ENCODE measurements around the gene GPR151.

The GPR151 gene

DNA sequence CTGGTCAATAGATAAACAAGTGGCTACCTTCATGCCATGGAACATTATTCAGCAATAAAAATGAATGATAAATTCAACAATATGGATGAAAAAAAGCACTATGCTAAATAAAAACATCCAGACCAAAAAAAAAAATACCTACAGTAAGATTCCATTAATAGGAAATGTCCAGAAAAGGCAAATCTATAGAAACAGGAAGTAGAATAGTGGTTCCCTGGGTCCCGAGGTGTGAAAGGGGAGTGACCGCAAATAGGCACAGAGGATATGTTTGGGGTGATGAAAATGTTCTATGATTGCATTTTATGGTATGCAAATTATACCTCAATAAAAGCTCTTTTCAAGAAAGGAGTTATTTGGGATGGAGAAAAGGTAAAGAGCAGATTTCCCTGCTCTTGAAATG is 3.6 kb upstream of the GPR151 start:
- DNase-seq (ENCODE audit: low spot score), result no peak

DNA sequence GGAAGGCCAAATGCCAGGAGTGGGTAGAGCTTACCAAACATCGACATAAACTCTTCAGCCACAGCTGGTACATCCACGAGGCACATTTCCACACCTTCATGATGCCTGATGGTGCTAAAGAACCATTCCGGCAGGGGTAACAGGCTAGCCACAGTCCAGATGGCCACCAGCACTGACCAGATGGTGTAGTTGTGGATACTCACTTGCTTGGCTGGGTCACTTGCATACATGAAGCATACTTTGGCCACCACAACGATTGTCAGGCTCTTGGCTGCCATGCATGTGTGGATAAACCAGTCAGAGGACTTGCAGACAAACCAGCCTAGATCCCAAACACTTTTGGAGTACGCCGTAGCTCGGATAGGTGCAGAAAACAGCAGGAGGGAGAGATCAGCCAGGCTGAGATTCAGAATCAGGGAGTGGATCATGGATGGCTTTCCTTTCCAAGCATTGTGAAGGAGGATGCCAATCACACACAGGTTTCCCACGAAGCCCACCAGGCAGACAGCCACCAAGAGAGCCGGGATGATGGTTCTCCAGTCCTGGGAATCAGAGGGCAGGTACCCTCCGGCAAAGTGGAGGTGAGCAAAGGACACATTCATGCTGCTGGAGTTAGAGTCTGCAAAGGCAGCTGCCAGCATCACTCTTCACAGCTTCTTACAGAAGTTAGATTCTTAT is 378 bp downstream of the GPR151 start:
- no peak for DNase-seq (ENCODE audit: low spot score)

DNA sequence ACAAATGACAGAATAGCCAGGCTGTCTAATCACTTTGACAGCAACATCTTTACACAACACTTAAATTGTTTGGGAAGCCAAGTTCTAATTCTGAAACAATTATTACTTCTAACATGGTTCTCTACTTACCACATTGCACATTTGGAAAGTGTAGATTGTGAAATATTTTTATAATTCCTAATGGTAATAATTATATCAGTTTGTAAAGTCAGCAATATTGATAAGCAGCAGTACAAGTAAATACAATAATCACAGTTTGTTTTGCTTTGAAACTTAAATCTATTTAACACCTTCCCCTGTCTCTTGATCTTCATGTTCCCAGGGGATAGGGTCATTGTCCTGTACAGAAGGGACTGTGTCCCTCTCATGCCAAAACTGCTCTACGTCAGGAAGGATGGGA is 1.4 kb downstream of the GPR151 start:
- DNase-seq (ENCODE audit: low spot score), result no peak

DNA sequence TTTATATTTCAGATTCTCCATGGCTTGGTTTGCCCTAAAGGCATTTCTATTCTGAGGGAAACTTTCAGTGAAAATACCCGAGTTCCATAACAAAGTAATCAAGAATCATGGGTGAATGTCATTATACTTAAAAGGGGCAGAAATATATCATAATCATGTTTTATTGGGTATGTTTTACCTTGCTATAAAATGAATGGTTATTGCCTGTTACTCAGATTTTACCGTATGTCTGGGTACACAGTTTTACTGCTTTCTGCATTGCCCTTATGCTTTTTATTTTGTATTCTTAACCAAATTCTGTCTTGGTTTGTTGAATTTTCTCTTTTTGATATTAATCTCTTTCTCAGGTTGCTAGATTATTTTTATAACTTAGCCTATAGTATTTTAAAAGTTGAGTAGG is 2.5 kb downstream of the GPR151 start:
- DNase-seq (ENCODE audit: low spot score), result no peak

DNA sequence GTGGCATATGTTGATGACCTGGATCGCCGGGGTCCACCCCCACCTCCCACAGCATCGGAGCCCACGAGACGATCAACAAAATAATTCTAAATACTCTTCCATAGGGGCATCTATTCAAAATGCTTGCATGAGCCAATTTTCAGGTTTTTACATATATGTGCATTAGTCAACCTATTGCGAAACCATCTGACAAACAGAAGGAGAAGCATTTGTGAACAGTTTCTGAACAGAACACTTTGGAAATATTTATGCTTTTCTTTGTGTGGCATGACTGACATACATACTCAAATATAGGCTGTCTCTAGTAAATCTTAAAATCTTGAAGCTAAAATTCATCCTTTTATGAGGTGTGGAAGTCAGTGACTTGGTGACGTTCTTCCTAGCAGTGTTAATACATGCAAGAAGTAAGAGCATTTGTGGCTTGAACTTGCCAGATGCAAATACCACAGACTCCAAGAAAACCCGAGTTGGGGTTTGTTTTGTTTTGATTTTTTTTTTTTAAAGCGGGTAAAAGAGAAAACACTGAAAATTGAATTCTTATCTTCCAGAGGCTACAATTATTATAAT is 5.3 kb downstream of the GPR151 start:
- no peak for DNase-seq (ENCODE audit: low spot score)

DNA sequence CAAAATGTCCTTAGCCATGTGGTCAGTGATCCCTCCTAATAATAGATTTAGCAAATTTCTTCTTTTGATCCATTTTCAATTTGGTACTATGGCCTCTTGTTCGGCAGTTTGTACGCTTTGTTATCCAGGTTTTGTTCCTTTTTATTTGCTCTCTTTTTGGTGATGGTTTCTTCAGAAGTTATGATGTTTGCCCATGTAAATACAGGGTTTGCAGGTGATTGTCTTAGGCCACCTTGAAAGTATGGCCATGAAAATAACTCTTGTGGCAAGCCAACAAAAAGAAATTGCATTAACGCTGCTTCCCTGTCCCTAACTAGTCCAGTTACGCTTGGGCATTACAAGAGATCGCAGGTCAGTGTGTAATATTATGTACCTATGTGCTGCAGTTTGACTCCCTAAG is 8.6 kb downstream of the GPR151 start:
- no peak for DNase-seq (ENCODE audit: low spot score)

DNA sequence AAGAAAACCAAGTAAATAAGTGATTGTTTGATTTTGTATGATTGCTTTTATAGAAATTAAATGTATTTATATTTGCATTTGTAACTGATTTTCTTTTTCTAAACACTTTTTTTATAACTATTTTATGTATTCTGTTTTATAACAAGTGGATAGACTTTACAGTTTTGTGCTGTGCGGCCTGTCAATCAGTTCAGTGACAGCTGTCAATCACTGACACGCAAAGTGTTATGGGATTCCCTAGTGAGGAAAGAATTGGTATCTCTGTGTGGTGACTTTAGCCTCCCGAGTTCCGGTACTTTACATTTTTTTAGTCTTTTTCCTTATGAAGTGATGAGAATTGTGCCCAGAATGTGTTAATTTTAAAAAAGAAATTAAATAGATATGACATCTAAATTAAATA is 16.3 kb downstream of the GPR151 start:
- no peak for DNase-seq (ENCODE audit: low spot score)

DNA sequence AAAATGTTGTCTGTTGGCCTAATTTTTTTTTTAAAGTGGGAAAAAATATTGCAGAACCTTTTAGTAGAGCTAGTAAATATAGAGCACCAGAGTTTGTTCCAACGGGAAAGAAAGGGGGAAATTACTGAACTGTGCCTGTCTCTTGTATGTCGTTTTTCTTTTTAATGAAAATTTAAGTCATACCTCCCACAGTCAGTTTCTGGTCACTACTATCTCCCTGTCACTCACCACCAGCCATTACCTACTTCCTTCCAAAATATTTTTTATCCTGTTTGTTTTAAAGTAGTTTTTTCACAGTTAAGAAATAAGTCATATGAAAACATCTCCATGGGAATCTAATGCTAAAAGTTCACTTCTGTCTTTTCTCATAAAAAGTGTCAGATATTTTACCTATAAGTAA is 21.3 kb downstream of the GPR151 start:
- no peak for DNase-seq (ENCODE audit: low spot score)

DNA sequence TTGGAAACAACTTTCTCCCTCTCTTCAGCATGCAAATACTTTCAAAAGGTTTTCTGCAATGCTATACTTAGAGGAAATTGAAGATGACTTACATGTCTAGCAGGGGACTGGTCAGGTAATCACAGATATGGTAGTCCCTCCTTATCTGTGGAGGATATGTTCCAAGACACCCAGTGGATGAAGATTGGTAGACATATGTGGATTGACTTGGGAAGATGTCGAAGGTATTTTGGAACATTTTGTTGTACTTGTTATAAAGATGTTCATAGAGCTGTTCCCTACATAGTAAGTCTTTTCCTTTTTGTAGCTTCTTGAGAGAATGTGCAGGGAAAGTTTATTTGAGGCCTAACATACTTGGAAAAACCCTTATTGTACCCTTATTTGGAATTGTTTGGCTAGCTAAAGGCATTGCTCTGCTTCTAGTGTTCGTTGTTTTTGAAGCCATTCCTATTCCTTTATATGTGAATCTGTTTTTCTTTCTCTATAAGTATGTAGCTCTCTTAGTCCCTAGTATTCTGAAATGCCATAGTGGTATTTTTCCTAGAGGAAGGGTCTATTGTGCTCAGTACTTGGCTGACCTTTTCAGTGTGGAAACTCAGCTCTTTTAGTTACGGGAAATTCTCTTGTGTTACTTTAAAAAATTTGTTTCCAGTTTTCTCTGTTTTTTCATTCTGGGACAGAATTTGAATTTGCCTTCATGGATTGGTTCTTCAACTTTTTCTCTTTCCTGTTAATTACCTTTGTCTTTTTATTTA is 25.7 kb downstream of the GPR151 start:
- no peak for DNase-seq (ENCODE audit: low spot score)

DNA sequence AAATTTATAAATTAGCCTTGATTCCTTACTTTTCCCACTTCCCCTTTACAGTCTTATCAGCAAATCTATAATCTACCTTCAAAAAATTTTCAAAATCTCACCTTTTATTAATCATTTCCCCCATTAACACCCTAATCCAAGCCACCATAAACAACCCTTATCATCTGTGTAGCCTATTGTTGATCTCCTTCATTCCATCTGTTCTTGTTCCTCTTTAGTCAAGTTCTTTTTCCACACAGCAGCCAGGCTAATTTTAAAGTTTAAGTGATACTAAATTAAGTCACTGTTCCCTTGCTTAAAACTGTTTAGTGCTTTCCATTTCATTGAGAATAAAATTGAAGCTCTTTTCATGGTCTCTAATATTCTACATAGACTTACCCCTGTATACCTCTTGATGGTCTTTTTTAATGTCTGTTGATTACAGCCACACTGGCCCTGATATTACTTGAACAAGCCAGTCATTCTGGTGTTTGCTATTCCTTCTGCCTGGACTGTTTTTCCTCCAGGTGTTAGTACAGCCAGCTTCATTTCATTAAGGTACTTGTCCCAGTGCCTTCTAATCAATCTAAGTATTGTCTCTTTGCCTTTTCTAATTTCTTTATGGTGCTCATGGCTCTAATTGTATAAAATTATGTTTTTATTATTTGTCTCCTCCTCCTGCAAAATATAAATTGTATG is 31.1 kb downstream of the GPR151 start:
- no peak for DNase-seq (ENCODE audit: low spot score)

DNA sequence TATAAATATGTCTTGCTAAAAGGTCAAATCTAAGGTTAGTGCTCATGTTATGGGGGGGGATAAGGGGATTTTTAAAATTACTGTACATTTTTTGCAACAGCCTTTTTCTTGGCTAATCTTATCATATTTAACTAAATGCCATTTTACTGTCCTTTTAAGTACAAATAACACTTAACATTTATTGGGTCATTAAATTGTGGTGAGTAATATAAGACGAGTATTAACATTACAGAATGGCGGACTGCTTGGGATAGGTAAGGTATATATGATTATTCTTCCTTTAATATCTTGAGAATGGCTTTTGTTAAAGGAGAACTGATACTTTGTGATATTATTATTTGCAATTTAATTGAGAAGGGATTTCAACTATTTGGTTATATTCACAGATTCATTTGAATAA is 33.2 kb downstream of the GPR151 start:
- no peak for DNase-seq (ENCODE audit: low spot score)

DNA sequence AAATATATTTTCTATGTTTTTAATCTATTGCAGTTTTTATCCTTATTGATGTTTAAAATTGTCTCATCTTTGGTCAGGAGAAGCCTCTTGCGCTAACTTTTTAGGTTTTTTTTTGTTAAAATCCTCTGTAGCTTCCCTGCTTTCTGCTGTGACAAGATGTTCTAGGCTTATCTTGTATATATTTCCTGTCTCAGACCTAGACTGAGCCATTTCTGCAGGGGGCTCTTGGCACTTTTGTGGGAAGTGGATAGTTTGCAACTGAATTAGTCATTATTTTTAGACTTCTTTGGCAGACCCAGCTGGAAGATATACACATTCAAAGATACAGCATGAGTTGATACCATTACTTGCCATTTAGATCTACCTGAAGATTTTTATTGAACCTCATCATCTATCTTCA is 40.1 kb downstream of the GPR151 start:
- DNase-seq (ENCODE audit: low spot score), result no peak

DNA sequence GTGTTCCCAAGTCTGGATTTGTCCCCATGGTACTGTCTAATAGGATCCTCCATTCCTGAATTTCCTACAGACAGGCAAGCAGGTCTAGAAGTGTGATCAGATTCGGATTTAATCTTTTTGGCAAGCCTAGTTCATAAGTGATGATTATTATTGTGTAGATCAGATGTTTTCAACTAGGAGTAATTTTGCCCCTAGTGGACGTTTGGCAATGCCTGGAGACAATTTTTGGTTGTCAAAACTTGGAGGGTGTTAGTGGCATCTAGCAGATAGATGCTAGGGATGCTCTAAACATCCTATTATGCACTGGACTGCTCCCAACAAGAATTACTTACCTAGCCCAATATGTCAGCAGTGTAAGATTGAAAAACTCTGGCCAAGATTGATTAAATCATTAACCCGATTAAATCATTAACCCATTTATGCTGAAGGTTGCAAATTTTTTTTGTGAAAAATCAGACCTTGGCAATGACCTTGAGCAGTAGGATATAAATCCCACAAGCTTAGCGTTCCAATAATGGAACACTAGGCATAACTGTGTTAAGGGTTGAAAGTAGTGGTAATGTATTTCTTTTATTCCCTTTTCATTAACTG is 40.7 kb downstream of the GPR151 start:
- no peak for DNase-seq (ENCODE audit: low spot score)

DNA sequence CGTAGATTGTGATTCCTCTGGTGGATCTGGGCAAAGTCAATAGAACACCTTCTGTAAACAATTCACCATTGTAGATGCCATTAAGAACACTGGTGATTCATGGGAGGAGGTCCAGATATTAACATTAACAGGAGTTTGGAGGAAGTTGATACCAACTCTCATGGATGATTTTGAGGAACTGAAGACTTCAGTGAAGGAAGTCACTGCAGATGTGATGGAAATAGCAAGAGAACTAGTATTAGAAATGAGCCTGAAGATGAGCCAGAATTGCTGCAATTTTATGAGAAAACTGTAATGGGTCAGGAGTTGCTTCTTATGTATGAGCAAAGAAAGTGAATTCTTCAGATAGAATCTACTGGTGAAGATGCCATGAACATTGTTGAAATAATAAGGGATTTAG is 41.9 kb downstream of the GPR151 start:
- no peak for DNase-seq (ENCODE audit: low spot score)

DNA sequence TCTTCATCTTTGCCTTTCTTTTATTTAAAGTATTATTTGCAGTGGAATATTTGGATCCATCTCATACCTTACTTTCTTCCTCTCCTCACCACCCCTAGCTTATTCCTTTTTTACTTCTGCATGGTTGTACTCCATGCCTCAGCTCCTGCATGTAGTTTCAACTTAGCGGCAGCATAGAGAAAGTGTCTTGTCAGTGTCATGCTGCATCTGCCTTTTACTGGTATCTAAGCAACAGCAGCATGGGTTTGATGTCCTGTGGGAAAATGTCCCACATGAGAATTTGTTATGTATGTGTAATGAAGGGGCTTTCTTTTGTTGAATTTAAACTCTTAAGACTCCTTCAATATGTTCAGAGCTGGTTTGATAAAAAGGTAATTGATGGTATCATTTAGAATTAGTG is 48.2 kb downstream of the GPR151 start:
- DNase-seq (ENCODE audit: low spot score), result no peak

DNA sequence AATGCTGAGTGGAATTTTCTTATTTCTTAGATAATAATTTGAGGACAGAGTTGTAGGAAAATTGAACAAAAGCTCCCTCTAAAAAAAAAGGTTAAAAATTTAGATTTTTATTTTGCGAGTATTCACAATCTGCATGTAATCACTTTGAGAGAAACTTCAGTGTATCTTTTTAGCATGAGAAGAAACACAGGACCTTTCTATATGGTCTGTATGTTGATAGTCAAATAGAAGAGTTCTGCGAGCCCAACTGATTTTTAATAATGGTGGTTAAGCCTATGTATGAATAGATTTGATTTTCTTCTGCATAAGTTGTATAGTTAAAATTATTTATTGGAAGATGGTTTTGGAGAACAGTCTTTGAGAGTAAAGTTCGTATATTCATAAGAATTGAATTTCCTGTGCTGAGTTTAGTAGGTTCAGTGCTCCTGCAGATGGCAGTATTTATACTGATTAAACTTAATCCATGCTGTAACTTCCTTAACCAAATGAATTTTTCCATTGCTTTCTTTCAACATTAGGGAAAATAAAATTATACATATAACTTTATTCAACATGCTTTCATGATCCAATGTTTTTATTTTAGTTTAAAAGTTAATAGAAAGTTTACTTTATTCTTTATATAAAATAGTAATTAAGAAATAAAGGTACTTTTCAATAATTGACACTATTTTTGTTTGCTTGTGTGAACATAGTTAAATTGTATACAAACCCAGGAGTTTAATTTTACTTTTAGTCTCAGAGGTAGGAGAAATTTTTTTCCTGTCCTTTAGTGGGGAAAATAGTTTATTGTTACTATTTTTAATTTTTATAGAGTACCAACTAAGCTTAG is 49.3 kb downstream of the GPR151 start:
- DNase-seq (ENCODE audit: low spot score), result peak; percentile 34

DNA sequence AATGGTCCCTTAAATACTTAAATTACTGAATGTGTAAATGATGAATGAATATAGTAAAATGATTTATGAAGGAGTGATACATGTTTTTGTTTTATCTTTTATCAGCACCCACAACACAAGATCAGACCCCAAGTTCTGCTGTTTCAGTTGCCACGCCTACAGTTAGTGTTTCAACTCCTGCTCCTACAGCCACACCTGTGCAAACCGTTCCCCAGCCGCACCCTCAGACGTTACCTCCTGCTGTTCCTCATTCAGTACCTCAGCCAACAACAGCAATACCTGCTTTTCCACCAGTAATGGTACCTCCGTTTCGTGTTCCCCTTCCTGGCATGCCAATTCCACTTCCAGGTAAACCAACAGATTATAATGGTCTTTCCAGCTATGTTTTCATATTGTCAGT is 52.5 kb downstream of the GPR151 start:
- DNase-seq (ENCODE audit: low spot score), result no peak
